BE2C (cell line): ENCODE results near the gene PPP1CA.

ENCODE experiments used
- DNase-seq: peaks from one replicate; pipeline ENCODE4 v3.0.0-alpha.2; 2020
- H3K27me3 ChIP-seq: fragments of 250-450 bp; sonication (Bioruptor Pico); 2 replicates; pipeline ENCODE4 v1.5.1; 2020; ENCODE audit warnings: mild to moderate bottlenecking
- H3K36me3 ChIP-seq: fragments of 250-450 bp; sonication (Bioruptor Pico); 2 replicates; pipeline ENCODE4 v1.5.1; 2020; ENCODE audit warnings: mild to moderate bottlenecking
- H3K4me1 ChIP-seq: fragments of 250-450 bp; sonication (Bioruptor Pico); 2 replicates; pipeline ENCODE4 v1.5.1; 2020
- H3K4me3 ChIP-seq: 2 replicates; pipeline ENCODE4 v1.5.1; 2011; ENCODE audit warnings: low read depth, low read length
- H3K9me3 ChIP-seq: fragments of 250-450 bp; sonication (Bioruptor Pico); 2 replicates; pipeline ENCODE4 v1.5.1; 2020
- TF ChIP-seq, protein P1 (sequence below): IDR thresholded peaks from 2 replicates; pipeline ENCODE4 v1.5.1; 2012; ENCODE audit warnings: mild to moderate bottlenecking, low read depth, low read length

Gene PPP1CA

DNA sequence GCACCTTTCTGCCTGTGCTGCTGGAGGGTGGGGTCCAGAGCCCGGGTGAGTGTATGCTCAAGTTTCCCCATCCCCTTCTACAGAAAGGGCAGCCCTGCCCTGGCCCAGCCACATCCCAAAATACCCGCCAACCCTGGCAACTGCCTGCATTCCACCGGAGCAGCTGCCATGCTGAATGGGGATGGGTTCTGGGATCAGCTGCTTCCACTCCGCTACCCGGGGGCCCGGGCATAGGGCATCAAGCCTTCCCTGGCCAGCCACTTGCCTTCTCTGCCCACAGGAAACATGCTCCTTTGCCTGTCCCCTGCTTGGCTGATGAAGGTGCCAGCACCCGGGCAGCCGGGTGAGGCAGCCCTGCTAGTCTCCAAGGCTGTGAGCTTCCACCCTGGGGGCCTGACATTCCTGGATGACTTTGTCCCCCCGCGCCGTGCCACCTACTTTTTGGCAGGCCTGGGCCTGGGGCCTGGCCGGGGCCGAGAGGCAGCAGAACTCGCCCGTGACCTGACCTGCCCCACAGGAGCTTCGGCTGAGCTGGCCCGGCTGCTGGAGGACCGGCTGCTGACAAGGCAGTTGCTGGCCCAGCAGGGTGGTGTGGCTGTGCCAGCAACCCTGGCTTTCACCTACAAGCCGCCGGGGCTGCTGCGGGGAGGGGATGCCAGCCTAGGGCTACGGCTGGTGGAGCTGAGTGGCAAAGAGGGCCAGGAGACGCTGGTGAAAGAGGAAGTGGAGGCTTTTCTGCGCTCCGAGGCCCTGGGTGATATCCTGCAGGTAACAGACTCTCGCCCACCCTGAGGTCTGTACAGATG, 17.0 kb upstream of the PPP1CA start:
- no peaks in the 10 kb centered on the region for H3K9me3 ChIP-seq
- H3K27me3 ChIP-seq: 0 out of 2 replicates have a peak, but pooled peaks cover 2% of the 10 kb centered on the region
- H3K36me3 ChIP-seq: no peaks in the 10 kb centered on the region
- TF ChIP-seq, protein P1, sequence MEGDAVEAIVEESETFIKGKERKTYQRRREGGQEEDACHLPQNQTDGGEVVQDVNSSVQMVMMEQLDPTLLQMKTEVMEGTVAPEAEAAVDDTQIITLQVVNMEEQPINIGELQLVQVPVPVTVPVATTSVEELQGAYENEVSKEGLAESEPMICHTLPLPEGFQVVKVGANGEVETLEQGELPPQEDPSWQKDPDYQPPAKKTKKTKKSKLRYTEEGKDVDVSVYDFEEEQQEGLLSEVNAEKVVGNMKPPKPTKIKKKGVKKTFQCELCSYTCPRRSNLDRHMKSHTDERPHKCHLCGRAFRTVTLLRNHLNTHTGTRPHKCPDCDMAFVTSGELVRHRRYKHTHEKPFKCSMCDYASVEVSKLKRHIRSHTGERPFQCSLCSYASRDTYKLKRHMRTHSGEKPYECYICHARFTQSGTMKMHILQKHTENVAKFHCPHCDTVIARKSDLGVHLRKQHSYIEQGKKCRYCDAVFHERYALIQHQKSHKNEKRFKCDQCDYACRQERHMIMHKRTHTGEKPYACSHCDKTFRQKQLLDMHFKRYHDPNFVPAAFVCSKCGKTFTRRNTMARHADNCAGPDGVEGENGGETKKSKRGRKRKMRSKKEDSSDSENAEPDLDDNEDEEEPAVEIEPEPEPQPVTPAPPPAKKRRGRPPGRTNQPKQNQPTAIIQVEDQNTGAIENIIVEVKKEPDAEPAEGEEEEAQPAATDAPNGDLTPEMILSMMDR: no peak
- H3K4me1 ChIP-seq: peaks cover 5% of the 10 kb centered on the region
- no peak for DNase-seq
- H3K4me3 ChIP-seq: no peak overlapping the region

DNA sequence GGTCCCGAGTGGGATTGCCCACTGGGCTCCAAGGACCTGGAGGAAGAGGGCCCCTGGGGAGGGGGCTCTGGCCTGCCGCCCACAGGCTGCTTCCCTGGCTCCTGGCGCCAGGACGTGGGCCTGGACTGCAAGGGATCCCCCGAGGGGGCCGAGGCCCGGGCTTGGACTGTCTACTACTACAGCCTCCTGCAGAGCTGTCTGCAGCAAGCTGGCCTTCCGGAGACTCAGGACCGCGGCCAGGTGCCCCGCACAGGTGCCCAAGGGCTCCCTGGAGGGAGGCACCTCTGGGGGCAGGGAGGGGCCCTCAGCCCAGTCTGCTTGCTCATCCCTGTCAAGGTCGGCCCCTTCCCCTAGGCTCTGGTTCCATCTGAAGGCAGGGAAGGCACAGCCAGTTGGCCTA, 15.8 kb upstream of the PPP1CA start:
- Histone ChIP-seq H3K4me1 (peaks cover 5% of the 10 kb centered on the region), H3K27me3 (0 out of 2 replicates have a peak, but pooled peaks cover 2% of the 10 kb centered on the region), H3K9me3 (no peaks in the 10 kb centered on the region), H3K4me3 (no peak overlapping the region), H3K36me3 (no peaks in the 10 kb centered on the region)
- no peak for DNase-seq
- TF ChIP-seq, protein P1: no peak

DNA sequence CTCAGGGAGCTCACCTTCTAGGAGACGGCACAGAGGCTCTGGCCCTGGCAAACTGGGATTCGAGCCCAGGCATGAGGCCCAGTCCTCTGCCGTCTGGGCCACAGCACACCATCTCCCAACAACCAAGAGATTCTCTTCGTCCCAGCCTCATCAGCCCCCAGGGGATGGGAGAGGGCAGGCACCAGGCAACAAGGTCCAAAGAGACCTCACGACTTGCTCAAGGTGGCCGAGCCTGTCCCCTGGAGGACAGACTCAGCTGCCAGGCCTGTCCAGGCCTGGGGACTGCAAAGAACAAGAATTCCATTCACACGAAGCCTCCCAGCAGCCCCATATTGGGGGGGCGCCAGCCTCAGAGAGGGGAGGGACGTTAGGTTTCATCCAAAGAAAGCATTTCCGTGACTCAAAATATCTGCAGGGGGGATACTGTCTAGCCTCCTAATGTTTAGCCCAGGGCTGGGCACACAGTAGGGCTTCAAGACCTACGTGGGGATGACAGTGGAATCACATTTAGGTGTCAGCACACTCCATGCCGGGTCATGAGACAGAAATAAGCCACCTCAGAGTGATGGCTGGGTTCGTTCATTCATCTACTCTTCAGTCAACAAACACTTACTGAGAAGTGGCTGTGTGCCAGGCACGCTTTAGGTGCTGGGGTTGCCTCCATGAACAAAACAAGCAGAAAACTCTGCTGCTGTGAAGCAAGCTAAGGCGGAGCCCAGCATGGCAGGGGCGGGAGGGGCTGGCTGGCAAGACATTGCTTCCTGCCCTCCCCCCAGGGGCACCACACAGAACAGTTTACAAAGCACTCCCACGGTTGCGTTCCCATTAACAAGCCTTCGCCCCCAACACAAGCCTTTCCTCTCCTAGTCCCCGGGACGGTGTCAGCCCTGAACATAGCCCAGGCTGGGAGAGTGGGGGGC, 15.0 kb upstream of the PPP1CA start:
- H3K36me3 ChIP-seq: no peaks in the 10 kb centered on the region
- H3K4me3 ChIP-seq: no peak overlapping the region
- DNase-seq: no peak
- 0 out of 2 replicates have a peak, but pooled peaks cover 2% of the 10 kb centered on the region for H3K27me3 ChIP-seq
- H3K4me1 ChIP-seq: peaks cover 5% of the 10 kb centered on the region
- TF ChIP-seq, protein P1: no peak
- H3K9me3 ChIP-seq: no peaks in the 10 kb centered on the region

DNA sequence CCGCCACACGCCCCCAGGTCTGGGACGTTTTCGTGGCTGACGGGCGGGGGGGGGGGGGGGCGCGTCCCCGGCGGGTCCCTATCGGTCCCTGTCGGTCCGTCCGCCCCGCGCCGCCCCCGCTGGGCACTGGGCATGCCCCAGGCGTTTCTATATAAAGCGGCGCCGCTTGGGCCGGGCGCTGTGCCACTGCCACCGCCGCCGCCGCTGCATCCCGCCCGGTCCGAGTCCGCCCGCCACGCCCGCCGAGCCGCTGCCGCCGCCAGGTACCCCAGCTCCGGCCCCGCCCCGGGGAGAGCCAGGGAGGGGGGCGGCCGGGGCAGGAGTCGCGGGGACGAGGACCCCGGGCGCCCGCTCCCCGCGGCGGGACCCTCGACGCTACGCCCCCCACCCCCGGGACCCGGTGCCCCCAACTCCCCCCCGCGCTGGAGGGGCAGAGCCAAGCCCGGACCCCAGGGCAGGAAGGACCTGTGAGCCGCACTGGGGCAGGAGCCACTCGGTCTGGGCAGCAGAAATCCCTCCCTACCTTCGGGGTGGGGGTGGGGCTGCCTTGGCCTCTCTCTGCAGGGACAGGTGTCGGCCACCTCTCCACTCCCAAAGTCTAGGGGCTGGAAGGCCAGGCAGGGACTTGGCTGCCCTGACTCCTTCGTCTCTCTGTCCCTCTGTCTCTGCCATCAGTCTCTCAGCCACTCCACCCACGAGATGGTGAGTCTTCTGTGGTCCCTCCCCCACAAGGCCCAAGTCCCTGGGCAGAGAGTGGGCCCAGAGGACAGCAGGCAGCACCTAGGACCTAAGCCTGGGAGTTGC, 14.0 kb upstream of the PPP1CA start, which contains the start of gene CARNS1:
TSS of gene CARNS1 (plus strand) at position 178 of the 804 bp plus-strand sequence. CDS start at position 700, 522 bp downstream.
- Histone ChIP-seq H3K36me3 (no peaks in the 10 kb centered on the region), H3K9me3 (no peaks in the 10 kb centered on the region), H3K27me3 (0 out of 2 replicates have a peak, but pooled peaks cover 2% of the 10 kb centered on the region), H3K4me1 (peaks cover 5% of the 10 kb centered on the region), H3K4me3 (no peak within 1 kb of the TSS)
- TF ChIP-seq, protein P1: no peak
- DNase-seq: no peak

DNA sequence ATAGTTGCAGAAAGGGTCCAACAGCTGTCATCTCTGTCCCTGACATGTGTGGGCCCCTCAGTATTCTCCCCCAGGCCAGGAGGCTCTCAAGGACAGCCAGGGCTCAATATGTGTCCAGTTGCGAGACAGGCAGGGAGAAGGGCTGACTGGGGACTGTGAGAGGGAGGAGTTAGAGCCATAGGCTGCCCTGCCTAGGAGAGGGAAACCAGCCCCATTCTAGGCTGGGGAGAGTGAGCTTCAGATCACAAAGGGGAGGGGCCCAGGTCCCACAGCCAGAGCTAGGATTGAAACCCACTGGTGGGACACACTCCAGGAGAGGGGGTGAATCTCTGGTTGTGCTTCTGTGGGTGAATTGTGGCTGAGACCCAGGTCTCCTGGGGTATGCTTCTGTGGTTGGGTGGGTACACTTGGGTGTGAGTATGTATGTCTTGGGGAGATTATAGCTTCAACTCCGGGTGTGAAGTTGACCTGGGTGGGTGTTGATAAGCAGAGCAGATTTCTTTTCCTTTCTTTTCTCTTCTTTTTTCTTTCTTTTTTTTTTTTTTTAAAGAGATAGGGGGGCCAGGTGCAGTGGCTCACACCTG, 11.7 kb upstream of the PPP1CA start:
- Histone ChIP-seq H3K4me3 (no peak overlapping the region), H3K4me1 (no peaks in the 10 kb centered on the region), H3K9me3 (no peaks in the 10 kb centered on the region), H3K27me3 (no peaks in the 10 kb centered on the region), H3K36me3 (no peaks in the 10 kb centered on the region)
- no peak for DNase-seq
- TF ChIP-seq, protein P1: no peak
